Measurements from ENCODE around the gene CORIN.

CORIN gene, protein sequence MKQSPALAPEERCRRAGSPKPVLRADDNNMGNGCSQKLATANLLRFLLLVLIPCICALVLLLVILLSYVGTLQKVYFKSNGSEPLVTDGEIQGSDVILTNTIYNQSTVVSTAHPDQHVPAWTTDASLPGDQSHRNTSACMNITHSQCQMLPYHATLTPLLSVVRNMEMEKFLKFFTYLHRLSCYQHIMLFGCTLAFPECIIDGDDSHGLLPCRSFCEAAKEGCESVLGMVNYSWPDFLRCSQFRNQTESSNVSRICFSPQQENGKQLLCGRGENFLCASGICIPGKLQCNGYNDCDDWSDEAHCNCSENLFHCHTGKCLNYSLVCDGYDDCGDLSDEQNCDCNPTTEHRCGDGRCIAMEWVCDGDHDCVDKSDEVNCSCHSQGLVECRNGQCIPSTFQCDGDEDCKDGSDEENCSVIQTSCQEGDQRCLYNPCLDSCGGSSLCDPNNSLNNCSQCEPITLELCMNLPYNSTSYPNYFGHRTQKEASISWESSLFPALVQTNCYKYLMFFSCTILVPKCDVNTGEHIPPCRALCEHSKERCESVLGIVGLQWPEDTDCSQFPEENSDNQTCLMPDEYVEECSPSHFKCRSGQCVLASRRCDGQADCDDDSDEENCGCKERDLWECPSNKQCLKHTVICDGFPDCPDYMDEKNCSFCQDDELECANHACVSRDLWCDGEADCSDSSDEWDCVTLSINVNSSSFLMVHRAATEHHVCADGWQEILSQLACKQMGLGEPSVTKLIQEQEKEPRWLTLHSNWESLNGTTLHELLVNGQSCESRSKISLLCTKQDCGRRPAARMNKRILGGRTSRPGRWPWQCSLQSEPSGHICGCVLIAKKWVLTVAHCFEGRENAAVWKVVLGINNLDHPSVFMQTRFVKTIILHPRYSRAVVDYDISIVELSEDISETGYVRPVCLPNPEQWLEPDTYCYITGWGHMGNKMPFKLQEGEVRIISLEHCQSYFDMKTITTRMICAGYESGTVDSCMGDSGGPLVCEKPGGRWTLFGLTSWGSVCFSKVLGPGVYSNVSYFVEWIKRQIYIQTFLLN

DNA sequence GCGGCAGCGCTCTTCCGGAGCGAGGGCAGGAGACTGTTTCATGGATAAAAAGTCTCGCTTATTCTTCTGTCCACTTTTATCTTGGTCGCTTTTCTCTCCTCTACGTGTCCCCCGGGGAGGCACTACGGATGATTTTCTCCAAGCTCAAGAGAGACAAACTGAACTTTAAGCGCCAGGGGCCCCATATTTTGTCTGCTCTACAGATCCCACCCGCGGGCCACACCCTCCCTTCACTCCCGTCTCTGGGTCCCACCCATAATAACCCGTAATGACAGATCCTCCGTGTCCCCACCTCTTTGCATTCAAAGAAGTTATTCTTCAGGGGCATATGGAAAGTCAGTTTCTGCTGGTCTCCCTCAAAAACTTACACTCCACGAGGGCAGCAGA is at the start of gene CORIN:
Gene CORIN, minus strand, starts transcription at position 160 of the 387 bp plus-strand sequence. Its CDS starts 118 bp downstream, at position 42.
- DNase-seq: no peak

GRCh38 chr4:47882228-47882627 is 44.4 kb upstream of the CORIN start:
- DNase-seq: no peak

DNA sequence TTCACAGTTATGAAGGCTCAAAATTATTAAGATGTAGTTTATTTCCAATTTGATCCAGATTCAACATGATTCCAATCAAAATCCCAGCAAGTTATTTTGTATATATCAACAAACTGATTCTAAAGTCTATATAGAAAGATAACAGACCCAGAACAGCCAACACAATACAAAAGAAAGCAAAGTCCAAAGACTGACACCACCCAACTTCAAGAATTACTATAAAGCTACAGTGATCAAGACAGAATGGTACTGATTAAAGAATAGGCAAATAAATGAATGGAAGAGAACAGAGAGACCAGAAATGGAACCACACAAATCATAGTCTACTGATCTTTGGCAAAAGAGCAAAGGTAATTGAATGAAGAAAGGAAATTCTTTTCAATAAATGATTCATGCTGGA is 41.6 kb upstream of the CORIN start:
- no peak for DNase-seq

DNA sequence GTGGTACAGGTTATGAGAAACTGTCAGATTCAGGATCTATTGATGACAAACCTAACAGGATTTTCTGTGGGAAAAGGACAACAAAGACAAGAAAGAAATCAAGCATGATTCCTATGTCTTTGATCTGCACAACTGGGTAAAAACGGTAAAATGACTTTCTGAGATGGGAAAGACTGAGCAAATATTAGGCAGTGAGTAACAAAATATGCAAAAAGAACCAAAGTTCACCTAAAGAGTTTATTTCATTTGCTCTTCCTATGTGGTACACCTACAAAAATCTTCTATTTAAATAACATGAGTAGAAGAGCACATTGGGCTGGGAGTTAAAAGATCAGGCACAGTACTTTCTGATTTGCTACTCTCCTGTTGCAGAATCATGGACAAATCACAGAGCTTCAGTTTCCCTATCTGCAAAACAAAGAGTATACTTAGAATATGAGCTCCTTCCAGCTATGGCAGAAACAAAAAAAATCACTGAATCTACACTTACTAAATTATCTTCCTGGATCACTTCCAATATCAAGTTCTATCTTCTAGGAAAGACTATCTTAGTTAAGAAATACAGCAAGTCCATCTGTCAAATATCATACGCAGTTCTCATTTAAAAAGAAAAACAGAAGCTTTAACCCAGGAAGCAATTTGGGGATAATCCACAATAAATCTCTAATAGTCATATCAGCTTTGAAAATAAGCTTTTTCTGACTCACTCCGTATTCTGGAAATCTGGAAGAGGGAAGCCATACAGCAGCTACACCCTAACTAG is 39.1 kb upstream of the CORIN start:
- no peak for DNase-seq

DNA sequence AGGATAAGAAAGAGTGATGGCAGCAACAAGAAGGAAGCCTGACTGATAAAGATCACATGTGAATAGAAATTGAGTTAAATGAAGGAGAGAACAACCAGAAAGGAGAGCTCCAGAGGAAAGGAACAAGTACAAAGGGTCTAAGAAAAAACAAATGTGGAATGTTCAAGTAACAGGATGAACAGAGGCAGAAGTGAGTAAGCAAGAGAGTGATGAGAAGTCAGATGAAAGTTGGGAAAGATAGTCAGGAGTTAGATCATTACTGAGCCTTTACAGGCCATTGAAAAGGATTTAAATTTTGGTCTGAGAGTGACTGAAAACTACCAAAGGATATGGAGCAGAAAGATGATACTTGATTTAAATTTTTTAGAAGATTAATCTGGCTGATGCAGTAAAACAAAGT is 38.4 kb upstream of the CORIN start:
- no peak for DNase-seq

- no peak for DNase-seq
These were observed 36.1 kb upstream of the CORIN start for GRCh38 chr4:47873877-47874541.

DNA sequence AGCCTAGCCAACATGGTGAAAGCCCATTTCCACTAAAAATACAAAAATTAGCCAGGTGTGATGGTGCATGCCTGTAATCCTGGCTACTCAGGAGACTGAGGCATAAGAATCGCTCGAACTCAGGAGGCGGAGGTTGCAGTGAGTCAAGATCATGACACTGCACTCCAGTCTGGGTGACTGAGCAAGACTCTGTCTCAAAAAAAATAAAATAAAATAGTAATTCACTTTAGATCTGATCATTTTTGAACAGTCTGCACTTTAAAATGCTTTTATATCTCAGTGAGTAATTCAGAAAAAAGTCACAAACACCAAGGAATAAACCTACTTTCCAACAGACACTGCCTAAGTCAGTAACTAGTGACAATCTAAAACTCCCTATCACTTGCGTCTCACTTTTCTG is 25.6 kb upstream of the CORIN start:
- no peak for DNase-seq

- DNase-seq: no peak
These were observed 24.4 kb upstream of the CORIN start for GRCh38 chr4:47862297-47862696.

DNA sequence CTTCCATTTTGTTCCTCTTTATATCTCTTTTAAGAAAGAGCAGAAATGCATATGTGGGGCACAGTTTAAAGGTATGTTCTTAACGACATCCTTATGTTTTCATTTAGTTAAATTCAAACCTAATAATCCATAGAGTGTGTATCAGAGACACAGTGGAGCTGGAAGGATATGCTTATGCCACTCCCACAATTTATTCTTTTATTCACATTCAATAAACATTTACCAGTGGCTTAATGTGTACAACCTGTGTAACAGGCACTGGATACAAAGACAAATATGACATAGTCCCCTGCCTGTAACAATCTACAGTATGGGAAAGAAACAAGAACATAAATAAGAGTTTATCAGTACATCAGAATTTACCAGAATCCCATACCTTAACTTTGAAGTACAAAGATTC is 22.4 kb upstream of the CORIN start:
- no peak for DNase-seq

GRCh38 chr4:47858006-47858405 is 20.1 kb upstream of the CORIN start:
- no peak for DNase-seq

GRCh38 chr4:47856713-47857112 is 18.8 kb upstream of the CORIN start:
- no peak for DNase-seq

GRCh38 chr4:47855350-47855749 is 17.5 kb upstream of the CORIN start:
- DNase-seq: no peak

DNA sequence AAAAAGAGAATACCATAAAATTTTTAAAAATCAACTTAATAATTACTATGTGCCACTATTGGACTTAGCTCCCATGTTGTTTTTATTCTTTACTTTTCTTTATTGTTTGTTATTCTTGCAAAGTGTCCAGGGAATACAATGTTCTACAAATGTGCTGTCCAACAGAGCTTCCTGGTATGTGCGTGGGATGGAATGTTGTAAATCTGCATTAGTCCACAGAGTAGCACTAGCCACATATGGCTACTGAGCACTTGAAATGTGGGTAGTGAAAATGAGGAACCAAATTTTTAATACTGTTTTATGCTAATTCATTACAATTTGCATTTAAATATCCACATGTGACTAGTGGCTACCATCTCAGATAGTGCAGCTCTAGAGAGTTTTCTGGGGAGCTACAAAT is 14.3 kb upstream of the CORIN start:
- DNase-seq: no peak

DNA sequence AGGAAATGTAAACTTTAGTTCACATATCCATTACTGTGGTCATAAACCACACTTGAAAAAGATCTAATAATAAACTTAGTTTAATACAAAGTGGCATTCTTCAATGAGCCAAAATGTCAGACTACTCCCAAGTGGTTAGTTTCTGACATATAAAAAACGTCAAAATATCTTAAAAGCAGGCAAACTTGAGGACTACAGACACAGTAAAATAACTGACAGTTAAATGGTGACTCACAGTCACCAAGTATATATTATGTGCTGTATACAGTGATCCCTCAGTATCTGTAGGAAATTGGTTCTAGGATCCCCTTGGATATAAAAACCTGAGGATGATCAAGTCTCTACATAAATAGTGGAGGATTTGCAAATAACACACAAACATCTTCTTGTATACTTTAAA is 11.6 kb upstream of the CORIN start:
- DNase-seq: no peak

- DNase-seq: no peak
These were observed 10.2 kb upstream of the CORIN start for GRCh38 chr4:47848041-47848440.

DNA sequence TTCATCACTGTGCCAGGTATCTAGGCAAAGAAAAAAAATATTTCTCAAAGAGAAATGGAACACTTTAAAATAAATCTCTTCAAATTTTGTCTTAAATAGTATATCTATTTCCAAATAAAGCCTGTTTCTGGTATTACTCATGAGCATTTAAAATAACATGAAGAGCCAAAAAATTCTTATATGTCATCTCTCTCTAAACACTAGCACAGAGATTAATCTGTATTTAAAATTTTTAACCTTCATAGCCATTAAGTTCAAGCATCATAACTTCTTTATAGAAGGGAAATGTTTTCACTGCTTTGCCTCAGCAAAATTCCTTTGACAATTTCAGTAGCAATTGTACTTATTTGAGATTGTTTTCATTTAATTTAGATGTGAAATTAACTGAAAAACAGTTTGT is 5.1 kb upstream of the CORIN start:
- no peak for DNase-seq

DNA sequence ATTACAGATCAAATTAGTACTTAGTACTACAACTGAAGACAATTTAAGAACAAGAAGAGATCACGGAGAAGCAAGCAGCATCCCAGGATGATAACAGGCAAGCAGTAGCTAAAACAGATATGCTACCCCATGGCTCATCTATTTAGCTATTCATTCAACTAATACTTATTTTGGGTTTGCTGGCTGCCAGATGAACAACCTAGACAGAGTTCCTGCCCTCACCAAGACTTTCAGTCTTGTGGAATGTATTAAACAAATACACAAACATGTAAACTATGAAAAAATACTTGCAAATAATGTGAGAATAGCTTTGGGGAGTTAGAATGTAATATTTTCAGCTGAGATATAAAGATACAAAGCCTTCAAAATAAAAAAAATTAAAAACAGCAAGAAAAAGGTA is 2.4 kb upstream of the CORIN start:
- DNase-seq: no peak

GRCh38 chr4:47839259-47839658 is 1.4 kb upstream of the CORIN start:
- no peak for DNase-seq

DNA sequence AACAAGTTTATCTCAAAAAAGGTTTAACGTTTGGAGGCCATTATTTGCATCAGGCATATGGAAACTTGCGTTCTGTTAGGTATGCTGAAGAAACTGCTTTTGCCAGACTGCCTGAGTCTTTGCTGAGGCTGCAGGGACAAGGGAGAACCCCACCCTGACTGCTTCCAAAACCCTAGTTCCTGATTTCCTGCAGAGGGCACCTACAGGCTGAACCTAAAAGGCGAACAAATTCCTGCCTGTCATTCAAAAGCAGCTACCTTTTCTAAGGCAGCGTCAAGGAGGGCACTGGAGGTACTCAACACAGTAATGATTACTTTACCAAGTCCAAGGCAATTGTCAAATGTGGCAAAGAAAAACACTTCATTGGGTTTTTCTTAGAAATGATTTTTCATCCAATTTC is 578 bp upstream of the CORIN start:
- DNase-seq: no peak

- peak; percentile 21 for DNase-seq
These were observed 566 bp downstream of the CORIN start for GRCh38 chr4:47837094-47837907.

DNA sequence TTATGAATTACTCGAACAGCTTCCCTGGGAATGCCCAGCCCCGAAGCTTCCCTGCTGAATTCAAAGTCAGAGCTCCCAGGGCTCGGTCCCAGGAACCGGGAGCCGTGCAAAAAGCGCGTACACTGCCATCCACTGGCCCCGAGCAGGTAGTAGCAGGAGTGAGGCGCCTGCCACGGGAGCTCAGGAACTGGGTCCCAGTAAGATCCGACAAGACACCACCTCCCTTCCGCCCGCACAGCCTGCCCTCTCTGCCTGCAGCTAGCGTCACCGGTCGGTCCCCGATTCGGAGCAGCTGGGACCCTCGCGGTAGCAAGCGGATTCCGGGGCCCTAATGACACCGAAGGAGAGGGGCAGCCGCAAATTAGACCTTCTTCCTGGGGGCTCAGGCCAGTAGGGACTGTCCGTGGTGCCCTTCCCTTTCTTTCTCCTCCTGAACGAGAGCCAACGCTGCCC is 1.2 kb downstream of the CORIN start:
- peak; percentile 65 for DNase-seq
